ENCODE results near the gene CSTF1. TPM values are rescaled to one million over a fixed set of nuclear protein-coding genes. Genes with fewer than 3 reads are reported as not detected.

The CSTF1 gene
- total RNA-seq, 2 donors from 2014 or later, result 16.4 to 22.8 TPM

GRCh38 chr20:56372850-56373249 lies 19.6 kb upstream of the CSTF1 start:
- no peak for DNase-seq (ENCODE audit: low spot score)
- Histone ChIP-seq H3K4me1 (no peaks in the 10 kb centered on the region), H3K27me3 (no peaks in the 10 kb centered on the region), H3K27ac (no peak overlapping the region), H3K9me3 (no peaks in the 10 kb centered on the region), H3K4me3 (no peak overlapping the region), H3K36me3 (no peaks in the 10 kb centered on the region)
- TF ChIP-seq, protein P1, sequence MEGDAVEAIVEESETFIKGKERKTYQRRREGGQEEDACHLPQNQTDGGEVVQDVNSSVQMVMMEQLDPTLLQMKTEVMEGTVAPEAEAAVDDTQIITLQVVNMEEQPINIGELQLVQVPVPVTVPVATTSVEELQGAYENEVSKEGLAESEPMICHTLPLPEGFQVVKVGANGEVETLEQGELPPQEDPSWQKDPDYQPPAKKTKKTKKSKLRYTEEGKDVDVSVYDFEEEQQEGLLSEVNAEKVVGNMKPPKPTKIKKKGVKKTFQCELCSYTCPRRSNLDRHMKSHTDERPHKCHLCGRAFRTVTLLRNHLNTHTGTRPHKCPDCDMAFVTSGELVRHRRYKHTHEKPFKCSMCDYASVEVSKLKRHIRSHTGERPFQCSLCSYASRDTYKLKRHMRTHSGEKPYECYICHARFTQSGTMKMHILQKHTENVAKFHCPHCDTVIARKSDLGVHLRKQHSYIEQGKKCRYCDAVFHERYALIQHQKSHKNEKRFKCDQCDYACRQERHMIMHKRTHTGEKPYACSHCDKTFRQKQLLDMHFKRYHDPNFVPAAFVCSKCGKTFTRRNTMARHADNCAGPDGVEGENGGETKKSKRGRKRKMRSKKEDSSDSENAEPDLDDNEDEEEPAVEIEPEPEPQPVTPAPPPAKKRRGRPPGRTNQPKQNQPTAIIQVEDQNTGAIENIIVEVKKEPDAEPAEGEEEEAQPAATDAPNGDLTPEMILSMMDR (IDR thresholded peaks at IDR 0.05), result no peak

- H3K4me1 ChIP-seq, result no peaks in the 10 kb centered on the region
- no peaks in the 10 kb centered on the region for H3K27me3 ChIP-seq
- no peak overlapping the region for H3K27ac ChIP-seq
- no peaks in the 10 kb centered on the region for H3K36me3 ChIP-seq
- no peaks in the 10 kb centered on the region for H3K9me3 ChIP-seq
- TF ChIP-seq, protein P1 (IDR thresholded peaks at IDR 0.05), result no peak
- no peak overlapping the region for H3K4me3 ChIP-seq
- DNase-seq (ENCODE audit: low spot score), result no peak
Observed at GRCh38 chr20:56373942-56374341, 18.5 kb upstream of the CSTF1 start.

- Histone ChIP-seq H3K4me1 (no peaks in the 10 kb centered on the region), H3K27ac (no peak overlapping the region), H3K4me3 (no peak overlapping the region), H3K36me3 (no peaks in the 10 kb centered on the region), H3K27me3 (no peaks in the 10 kb centered on the region), H3K9me3 (no peaks in the 10 kb centered on the region)
- TF ChIP-seq, protein P1 (IDR thresholded peaks at IDR 0.05), result no peak
- no peak for DNase-seq (ENCODE audit: low spot score)
Observed at GRCh38 chr20:56376331-56376730, 16.1 kb upstream of the CSTF1 start.

GRCh38 chr20:56378386-56378785 lies 14.1 kb upstream of the CSTF1 start:
- Histone ChIP-seq H3K4me1 (no peaks in the 10 kb centered on the region), H3K36me3 (no peaks in the 10 kb centered on the region), H3K4me3 (no peak overlapping the region), H3K27me3 (no peaks in the 10 kb centered on the region), H3K9me3 (no peaks in the 10 kb centered on the region), H3K27ac (no peak overlapping the region)
- TF ChIP-seq, protein P1 (IDR thresholded peaks at IDR 0.05), result no peak
- DNase-seq (ENCODE audit: low spot score), result no peak

GRCh38 chr20:56380375-56380774 lies 12.1 kb upstream of the CSTF1 start:
- Histone ChIP-seq H3K4me1 (no peaks in the 10 kb centered on the region), H3K36me3 (no peaks in the 10 kb centered on the region), H3K27me3 (no peaks in the 10 kb centered on the region), H3K27ac (no peak overlapping the region), H3K9me3 (no peaks in the 10 kb centered on the region), H3K4me3 (no peak overlapping the region)
- no peak for DNase-seq (ENCODE audit: low spot score)
- TF ChIP-seq, protein P1 (IDR thresholded peaks at IDR 0.05), result no peak

GRCh38 chr20:56381501-56381900 lies 10.9 kb upstream of the CSTF1 start:
- Histone ChIP-seq H3K9me3 (no peaks in the 10 kb centered on the region), H3K4me1 (no peaks in the 10 kb centered on the region), H3K36me3 (no peaks in the 10 kb centered on the region), H3K4me3 (no peak overlapping the region), H3K27ac (no peak overlapping the region), H3K27me3 (no peaks in the 10 kb centered on the region)
- no peak for DNase-seq (ENCODE audit: low spot score)
- TF ChIP-seq, protein P1 (IDR thresholded peaks at IDR 0.05), result no peak
